HG03196 (cell line): Measurements from ENCODE around the gene KPTN.

Experiments used
- ATAC-seq: cut with Tn5 transposase; IDR thresholded peaks from one replicate; pipeline ENCODE4 v1.9.1; 2021; ENCODE audit not compliant: unreplicated experiment

The KPTN gene

GRCh38 chr19:47483800-47484690, at the start of gene KPTN:
Gene KPTN (minus strand): TSS chr19:47484219. CDS start chr19:47484160, 59 bp downstream.
- ATAC-seq = peak; percentile 63

- ATAC-seq = no peak
Observed at GRCh38 chr19:47531640-47532387, 47.8 kb upstream of the KPTN start.

- no peak for ATAC-seq
Observed at GRCh38 chr19:47529018-47529742, 45.2 kb upstream of the KPTN start.

- no peak for ATAC-seq
Observed at GRCh38 chr19:47526798-47527197, 42.8 kb upstream of the KPTN start.

- ATAC-seq = no peak
Observed at GRCh38 chr19:47523473-47523872, 39.5 kb upstream of the KPTN start.

- ATAC-seq = no peak
Observed at GRCh38 chr19:47521473-47522180, 37.6 kb upstream of the KPTN start.

- ATAC-seq = no peak
Observed at GRCh38 chr19:47520839-47521238, 36.8 kb upstream of the KPTN start.

GRCh38 chr19:47520343-47520806, 36.4 kb upstream of the KPTN start:
- no peak for ATAC-seq

- no peak for ATAC-seq
Observed at GRCh38 chr19:47518854-47519253, 34.8 kb upstream of the KPTN start.

GRCh38 chr19:47518139-47518538, 34.1 kb upstream of the KPTN start:
- no peak for ATAC-seq

GRCh38 chr19:47514869-47515588, 31.0 kb upstream of the KPTN start, which contains the start of gene NAPA:
Gene NAPA (minus strand): TSS chr19:47515063. CDS start chr19:47514940, 123 bp downstream.
- peak; percentile 81 for ATAC-seq

GRCh38 chr19:47514151-47514868, 30.3 kb upstream of the KPTN start:
- no peak for ATAC-seq

GRCh38 chr19:47512948-47513319, 28.9 kb upstream of the KPTN start:
- ATAC-seq = no peak

- no peak for ATAC-seq
Observed at GRCh38 chr19:47512183-47512947, 28.3 kb upstream of the KPTN start.

- no peak for ATAC-seq
Observed at GRCh38 chr19:47511681-47512080, 27.7 kb upstream of the KPTN start.

GRCh38 chr19:47511128-47511517, 27.1 kb upstream of the KPTN start:
- ATAC-seq = no peak

- no peak for ATAC-seq
Observed at GRCh38 chr19:47510516-47511127, 26.6 kb upstream of the KPTN start.

GRCh38 chr19:47509973-47510372, 26.0 kb upstream of the KPTN start:
- ATAC-seq = no peak
